ENCODE results near the gene STRIP1.

The STRIP1 gene

DNA sequence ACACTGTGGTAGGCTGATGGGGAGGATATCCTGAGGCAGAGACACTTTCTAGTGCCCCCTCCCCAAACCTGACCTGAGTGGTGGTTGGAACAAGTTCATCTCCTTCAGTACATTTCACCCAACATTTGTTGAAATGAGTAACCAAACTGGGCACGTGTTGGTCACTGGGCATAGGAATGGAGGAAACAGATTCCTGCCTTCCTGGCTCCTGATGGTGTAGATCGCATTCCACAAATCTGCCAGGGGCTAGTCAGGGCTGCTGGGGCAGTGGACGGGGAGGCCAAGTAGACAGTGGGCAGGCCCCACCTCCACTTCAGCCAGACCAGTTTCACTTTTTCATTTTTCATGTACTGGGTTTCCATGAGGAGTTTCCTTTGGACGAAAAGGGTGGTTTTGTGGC lies 52.5 kb downstream of the STRIP1 start:
- no peaks in the 10 kb centered on the region for H3K36me3 ChIP-seq (ENCODE audit: low read length)
- H3F3A ChIP-seq (ENCODE audit: insufficient read depth) = no peaks in the 10 kb centered on the region
- H3K27me3 ChIP-seq (ENCODE audit: low read length) = no peaks in the 10 kb centered on the region
- no peak overlapping the region for H2AFZ ChIP-seq (ENCODE audit: low read depth, low read length, severe bottlenecking)
- H4K20me1 ChIP-seq (ENCODE audit: low read depth, low read length) = no peaks in the 10 kb centered on the region
- TF ChIP-seq EZH2phosphoT487 (conservative IDR thresholded peaks at IDR 0.05; ENCODE audit: low read length) (no peak), CTCF (IDR thresholded peaks at IDR 0.05; ENCODE audit: insufficient read depth, low read length, poor library complexity, severe bottlenecking) (no peak)
- H3K4me2 ChIP-seq (ENCODE audit: low read depth, low read length, poor library complexity, severe bottlenecking) = no peak overlapping the region
- H3K4me3 ChIP-seq (ENCODE audit: insufficient read depth, low read length, poor library complexity, severe bottlenecking) = no peak overlapping the region
- no peaks in the 10 kb centered on the region for H3K9me2 ChIP-seq (replicated peaks; ENCODE audit: insufficient read depth, low read length)
- no peaks in the 10 kb centered on the region for H3K9me3 ChIP-seq (ENCODE audit: insufficient read depth, low read length)
- no peaks in the 10 kb centered on the region for H3K79me2 ChIP-seq (ENCODE audit: insufficient read depth, low read length)
- no peak overlapping the region for H3K27ac ChIP-seq (ENCODE audit: low read depth, low read length)
- no peak overlapping the region for H3K9ac ChIP-seq (ENCODE audit: low read length)

- Histone ChIP-seq H3K36me3 (ENCODE audit: low read length) (no peaks in the 10 kb centered on the region), H3K9me2 (replicated peaks; ENCODE audit: insufficient read depth, low read length) (no peaks in the 10 kb centered on the region), H4K20me1 (ENCODE audit: low read depth, low read length) (no peaks in the 10 kb centered on the region), H3K79me2 (ENCODE audit: insufficient read depth, low read length) (no peaks in the 10 kb centered on the region), H3K9me3 (ENCODE audit: insufficient read depth, low read length) (no peaks in the 10 kb centered on the region), H2AFZ (ENCODE audit: low read depth, low read length, severe bottlenecking) (no peak overlapping the region), H3K27me3 (ENCODE audit: low read length) (no peaks in the 10 kb centered on the region), H3K9ac (ENCODE audit: low read length) (no peak overlapping the region), H3K4me3 (ENCODE audit: insufficient read depth, low read length, poor library complexity, severe bottlenecking) (no peak overlapping the region), H3K4me2 (ENCODE audit: low read depth, low read length, poor library complexity, severe bottlenecking) (no peak overlapping the region), H3K27ac (ENCODE audit: low read depth, low read length) (no peak overlapping the region), H3F3A (ENCODE audit: insufficient read depth) (no peaks in the 10 kb centered on the region)
- TF ChIP-seq EZH2phosphoT487 (conservative IDR thresholded peaks at IDR 0.05; ENCODE audit: low read length) = no peak
- TF ChIP-seq CTCF (IDR thresholded peaks at IDR 0.05; ENCODE audit: insufficient read depth, low read length, poor library complexity, severe bottlenecking) = peak; percentile 65
Measured at GRCh38 chr1:110087812-110088738, 53.7 kb downstream of the STRIP1 start.

- Histone ChIP-seq H4K20me1 (ENCODE audit: low read depth, low read length) (no peaks in the 10 kb centered on the region), H3K27me3 (ENCODE audit: low read length) (no peaks in the 10 kb centered on the region), H3K9me3 (ENCODE audit: insufficient read depth, low read length) (no peaks in the 10 kb centered on the region), H3K36me3 (ENCODE audit: low read length) (no peaks in the 10 kb centered on the region), H3K9ac (ENCODE audit: low read length) (no peak overlapping the region), H3K79me2 (ENCODE audit: insufficient read depth, low read length) (no peaks in the 10 kb centered on the region), H3K9me2 (replicated peaks; ENCODE audit: insufficient read depth, low read length) (no peaks in the 10 kb centered on the region), H3K27ac (ENCODE audit: low read depth, low read length) (no peak overlapping the region), H3K4me2 (ENCODE audit: low read depth, low read length, poor library complexity, severe bottlenecking) (no peak overlapping the region), H2AFZ (ENCODE audit: low read depth, low read length, severe bottlenecking) (no peak overlapping the region), H3F3A (ENCODE audit: insufficient read depth) (no peaks in the 10 kb centered on the region), H3K4me3 (ENCODE audit: insufficient read depth, low read length, poor library complexity, severe bottlenecking) (no peak overlapping the region)
- TF ChIP-seq EZH2phosphoT487 (conservative IDR thresholded peaks at IDR 0.05; ENCODE audit: low read length) (no peak), CTCF (IDR thresholded peaks at IDR 0.05; ENCODE audit: insufficient read depth, low read length, poor library complexity, severe bottlenecking) (no peak)
Measured at GRCh38 chr1:110088739-110089316, 54.4 kb downstream of the STRIP1 start.

All from SU-DHL-6 (cell line).